Keratinocyte (primary cell): ENCODE measurements around the gene POLR3F.
"Not testable (repeated sequence)": the region's sequence is repeated elsewhere in the genome, so short reads cannot be mapped to it uniquely, and the experiment has no call there.

Experiments
- CTCF ChIP-seq, 3 experiments: IDR thresholded peaks in 1 of 3; conservative IDR thresholded peaks in 1 of 3; optimal IDR thresholded peaks in 1 of 3; 2 replicates in 2 of 3; 3 replicates in 1 of 3; pipeline versions ENCODE3 to v1.5.1; 2011; ENCODE audit warnings: low read length in 3 of 3, mild to moderate bottlenecking in 3 of 3, moderate library complexity in 2 of 3, control low read depth in 1 of 3, inconsistent platforms in 1 of 3; ENCODE audit not compliant: insufficient read depth in 2 of 3; ENCODE audit errors: extremely low read depth in 1 of 3
- EZH2 ChIP-seq: IDR thresholded peaks from one replicate; pipeline ENCODE4 v1.6.1; 2012; ENCODE audit warnings: inconsistent platforms, mild to moderate bottlenecking, low read length, moderate library complexity

GRCh38 chr20:18501672-18502071 is 34.5 kb downstream of the POLR3F start:
- not testable (repeated sequence) for TF ChIP-seq EZH2; CTCF (optimal IDR thresholded peaks at IDR 0.05 in 1 of 3, IDR thresholded peaks at IDR 0.05 in 1 of 3, conservative IDR thresholded peaks at IDR 0.05 in 1 of 3; ENCODE audit: extremely low read depth in 1 of 3, insufficient read depth in 2 of 3, low read length in 3 of 3)
